Erythroblast (primary cell): Measurements from ENCODE around the gene MSH5.

Experiments used
- GATA1 ChIP-seq: IDR thresholded peaks from 2 replicates; pipeline ENCODE4 v1.6.1; 2011; ENCODE audit warnings: low read depth, mild to moderate bottlenecking, control low read depth, low read length, moderate library complexity
- POLR2A ChIP-seq: IDR thresholded peaks from 2 replicates; pipeline ENCODE4 v1.6.1; 2011; ENCODE audit warnings: mild to moderate bottlenecking, low read length

GRCh38 chr6:31778193-31778592 lies 38.4 kb downstream of the MSH5 start:
- TF ChIP-seq POLR2A (no peak), GATA1 (no peak)
